Amygdala (tissue), 56 donors: ENCODE results near the gene MSTN.
"Not testable (repeated sequence)": the region's sequence is repeated elsewhere in the genome, so short reads cannot be mapped to it uniquely, and the experiment has no call there.

Experiments used
- DNase-seq, 56 donors: peaks; one replicate each; lab custom pipeline; 2025; lab: John Stamatoyannopoulos, UW

MSTN gene

DNA sequence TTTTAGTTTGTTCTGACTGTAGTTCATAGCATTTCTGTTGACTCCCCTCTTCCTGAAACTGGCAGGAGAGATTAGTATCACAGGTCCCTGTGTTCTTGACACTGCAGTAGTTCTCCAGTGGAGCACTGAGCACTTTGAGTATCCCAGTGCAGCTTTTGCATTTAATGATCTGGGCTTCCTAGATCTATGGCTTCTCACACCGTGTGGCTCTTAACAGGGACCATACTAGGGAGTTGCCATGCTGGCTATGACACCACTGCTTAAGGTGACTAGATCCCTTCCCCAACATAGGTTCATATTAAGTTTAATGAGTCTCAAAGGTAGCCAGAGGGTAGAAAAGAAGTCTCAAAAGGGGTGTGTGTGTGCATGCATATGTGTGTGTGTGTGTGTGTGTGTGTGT, 6.2 kb upstream of the MSTN start:
- DNase-seq: no peak

DNA sequence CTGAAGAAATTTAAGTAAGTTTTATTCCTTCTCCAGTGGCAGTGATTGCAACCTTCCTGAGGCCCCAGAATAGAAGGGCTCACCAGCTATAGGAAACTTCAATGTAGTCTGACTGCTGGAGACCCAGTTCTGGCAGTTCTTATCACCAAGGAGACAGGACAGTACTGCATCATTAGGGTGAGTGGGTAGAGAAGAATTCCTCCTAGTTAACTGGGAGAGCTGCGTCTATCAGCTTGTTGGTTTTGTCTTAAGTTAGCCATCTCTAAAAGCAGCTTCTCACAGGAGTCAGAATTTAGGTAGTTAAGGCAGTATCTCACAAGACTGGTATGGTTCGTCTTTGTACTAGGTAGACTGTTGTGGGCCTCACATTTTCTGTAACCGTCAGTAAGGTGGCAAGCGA, 3.3 kb upstream of the MSTN start:
- no peak for DNase-seq

DNA sequence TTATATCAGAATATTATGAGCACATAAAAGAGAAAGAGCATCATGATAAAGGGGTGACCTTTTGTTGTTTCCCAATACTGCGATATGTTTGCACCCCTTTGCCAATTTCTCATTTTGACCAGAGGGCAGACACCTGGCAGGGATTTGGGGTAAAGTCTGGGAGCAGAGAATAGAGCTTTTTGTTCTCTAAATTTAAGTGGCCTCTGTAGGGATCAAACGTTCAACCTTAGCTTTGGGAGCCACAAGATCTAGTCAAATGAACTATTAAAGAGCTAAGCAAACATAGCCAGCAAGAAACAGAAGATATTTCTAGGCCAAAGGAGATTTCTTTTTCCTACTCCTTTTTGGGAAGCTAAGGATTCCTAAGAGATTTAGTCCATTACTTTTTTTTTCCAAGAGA, 1.1 kb upstream of the MSTN start:
- no peak for DNase-seq

GRCh38 chr2:190062053-190062452, 476 bp downstream of the MSTN start:
- no peak for DNase-seq

DNA sequence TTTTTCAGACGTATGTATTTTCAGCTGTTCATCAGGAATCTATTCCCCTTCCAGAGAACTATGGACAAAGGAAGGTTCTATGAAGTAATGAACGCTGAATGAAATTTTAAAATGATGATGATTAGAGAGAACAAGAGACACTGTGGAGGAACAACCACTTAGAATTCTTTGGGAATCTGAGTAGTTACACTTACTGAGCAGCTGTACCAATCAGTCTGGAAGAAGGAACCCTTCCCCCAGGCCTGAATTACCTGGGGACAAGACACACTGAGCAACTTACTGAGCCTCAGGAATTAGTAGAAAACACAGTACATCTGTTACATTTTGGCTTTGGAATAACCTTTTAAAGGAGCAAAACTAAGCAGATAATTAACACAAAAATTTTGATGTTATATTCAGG, 1.9 kb downstream of the MSTN start:
- no peak for DNase-seq

DNA sequence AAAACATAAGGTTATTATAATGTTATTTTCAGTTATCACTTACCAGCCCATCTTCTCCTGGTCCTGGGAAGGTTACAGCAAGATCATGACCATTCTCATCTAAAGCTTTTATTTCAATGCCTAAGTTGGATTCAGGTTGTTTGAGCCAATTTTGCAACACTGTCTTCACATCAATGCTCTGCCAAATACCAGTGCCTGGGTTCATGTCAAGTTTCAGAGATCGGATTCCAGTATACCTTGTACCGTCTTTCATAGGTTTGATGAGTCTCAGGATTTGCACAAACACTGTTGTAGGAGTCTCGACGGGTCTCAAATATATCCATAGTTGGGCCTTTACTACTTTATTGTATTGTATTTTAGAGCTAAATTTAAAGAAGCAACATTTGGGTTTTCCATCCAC, 2.5 kb downstream of the MSTN start:
- no peak for DNase-seq

GRCh38 chr2:190053426-190053825, 9.1 kb downstream of the MSTN start:
- no peak for DNase-seq

- DNase-seq: no peak
Measured at GRCh38 chr2:190052307-190052706, 10.2 kb downstream of the MSTN start.

GRCh38 chr2:190051223-190051622, 11.3 kb downstream of the MSTN start:
- DNase-seq: no peak

GRCh38 chr2:190050001-190050400, 12.5 kb downstream of the MSTN start:
- DNase-seq: no peak

DNA sequence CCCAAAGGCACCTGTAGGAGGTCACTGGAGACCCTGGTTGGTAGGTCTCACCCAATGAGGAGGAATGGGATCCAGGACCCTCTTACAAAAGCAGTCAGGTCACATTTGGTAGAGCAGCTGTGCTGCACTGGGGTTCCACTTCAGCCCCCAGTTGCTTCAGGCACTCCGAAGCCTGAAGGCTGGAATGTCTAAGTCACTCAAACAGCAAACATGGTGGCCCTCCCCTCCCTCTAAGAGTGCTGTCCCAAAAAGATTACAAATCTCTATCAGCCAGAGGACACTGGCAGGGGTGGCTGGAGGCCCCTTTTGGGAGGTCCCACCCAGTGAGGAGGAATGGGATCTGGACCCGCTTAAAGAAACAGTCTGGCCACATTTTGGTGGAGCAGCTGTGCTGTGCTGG, 17.7 kb downstream of the MSTN start:
- no peak for DNase-seq

DNA sequence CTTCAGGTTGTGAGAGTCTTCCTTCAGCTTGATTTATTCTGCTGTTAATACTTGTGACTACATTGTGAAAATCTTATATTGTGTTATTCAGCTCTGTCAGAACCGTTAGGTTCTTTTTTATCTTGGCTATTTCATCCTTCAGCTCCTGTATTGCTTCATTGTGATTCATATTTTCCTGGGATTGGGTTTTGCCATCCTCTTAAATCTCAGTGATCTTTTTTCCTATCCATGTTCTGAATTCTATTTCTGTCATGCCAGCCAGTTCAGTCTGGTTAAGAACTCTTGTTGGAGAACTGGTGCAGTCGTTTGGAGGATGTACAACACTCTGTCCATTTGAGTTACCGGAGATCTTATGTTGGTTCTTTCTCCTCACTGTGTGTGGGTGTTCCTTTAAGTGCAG, 19.1 kb downstream of the MSTN start:
- no peak for DNase-seq

DNA sequence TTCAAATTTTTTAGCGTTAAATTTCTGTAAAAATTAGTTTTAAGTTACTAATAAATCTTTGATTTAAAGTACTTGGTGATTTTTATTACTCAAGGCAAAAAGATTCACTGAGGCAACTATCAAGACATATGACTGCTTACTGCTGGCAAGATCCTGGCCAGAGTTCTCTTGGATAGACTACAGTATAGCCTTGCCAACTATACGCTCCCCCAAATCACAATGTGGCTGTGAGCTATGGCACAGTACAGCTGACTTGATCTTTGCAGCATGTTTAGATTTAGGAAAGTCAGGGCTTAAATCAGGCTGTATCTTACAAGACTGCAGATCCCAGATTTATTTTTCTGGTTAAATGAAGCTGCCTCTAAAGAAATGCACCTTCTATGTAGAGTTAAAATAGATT, 26.5 kb downstream of the MSTN start:
- DNase-seq: no peak

DNA sequence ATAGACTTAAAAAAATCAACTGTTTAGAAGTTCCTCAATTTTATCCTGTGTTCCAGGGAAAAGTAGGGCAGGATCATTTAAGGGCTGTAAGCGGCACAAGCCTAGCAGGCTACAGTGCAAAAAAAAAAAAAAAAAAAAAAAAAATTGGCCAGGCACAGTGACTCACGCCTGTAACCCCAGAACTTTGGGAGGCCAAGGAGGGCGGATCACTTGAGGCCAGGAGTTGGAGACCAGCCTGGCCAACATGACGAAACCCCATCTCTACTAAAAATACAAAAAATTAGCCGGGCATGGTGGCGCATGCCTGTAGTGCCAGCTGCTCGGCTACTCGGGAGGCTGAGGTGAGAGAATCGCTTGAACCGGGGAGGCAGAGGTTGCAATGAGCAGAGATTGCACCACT, 28.1 kb downstream of the MSTN start:
- not testable (repeated sequence) for DNase-seq

- no peak for DNase-seq
Measured at GRCh38 chr2:190031969-190032618, 30.4 kb downstream of the MSTN start.

DNA sequence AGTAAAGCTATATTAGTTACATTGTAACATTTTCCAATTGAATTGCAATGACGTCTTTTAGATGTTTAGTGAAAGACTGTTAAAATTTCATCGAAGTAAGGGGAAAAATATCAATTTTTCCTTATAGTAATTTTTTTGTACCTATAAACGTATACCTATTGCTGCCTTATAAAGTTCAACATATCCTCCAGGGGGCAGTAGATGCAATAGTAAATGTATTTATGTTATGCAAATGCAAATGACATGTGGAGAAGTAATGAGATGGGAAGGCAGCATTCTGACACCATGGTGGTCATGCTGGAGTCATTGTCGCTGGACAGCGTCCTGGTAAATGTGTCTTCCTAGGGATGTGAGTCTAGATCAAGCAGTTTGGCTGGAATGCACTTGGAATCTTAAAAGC, 38.7 kb downstream of the MSTN start:
- peak in 1 of 56 donors; percentile 3 for DNase-seq

GRCh38 chr2:190020720-190021119, 41.8 kb downstream of the MSTN start:
- no peak for DNase-seq

GRCh38 chr2:190017837-190018236, 44.7 kb downstream of the MSTN start:
- DNase-seq: no peak

DNA sequence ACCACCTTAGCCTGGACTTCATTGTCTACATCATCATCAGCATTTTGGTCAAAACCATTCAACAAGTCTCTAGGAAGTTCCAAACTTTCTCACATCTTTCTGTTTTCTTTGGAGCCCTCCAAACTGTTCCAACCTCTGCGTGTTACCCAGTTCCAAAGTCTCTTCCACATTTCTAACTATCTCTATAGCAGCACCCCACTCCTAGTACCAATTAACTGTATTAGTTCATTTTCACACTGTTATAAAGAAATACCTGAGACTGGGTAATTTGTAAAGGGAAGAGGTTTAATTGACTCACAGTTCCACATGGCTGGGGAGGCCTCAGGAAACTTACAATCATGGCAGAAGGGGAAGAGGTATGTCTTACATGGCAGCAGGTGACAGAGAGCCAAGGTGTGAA, 46.6 kb downstream of the MSTN start:
- DNase-seq: not testable (repeated sequence)
